Erythroblast (primary cell): Measurements from ENCODE around the gene LYSMD1.

ENCODE experiments used
- DNase-seq, 2 experiments: peaks; one replicate each; lab custom pipeline; 2025; lab: John Stamatoyannopoulos, UW
- GATA1 ChIP-seq: IDR thresholded peaks from 2 replicates; pipeline ENCODE4 v1.6.1; 2011; ENCODE audit warnings: low read depth, mild to moderate bottlenecking, control low read depth, low read length, moderate library complexity
- POLR2A ChIP-seq: IDR thresholded peaks from 2 replicates; pipeline ENCODE4 v1.6.1; 2011; ENCODE audit warnings: mild to moderate bottlenecking, low read length

Gene LYSMD1

GRCh38 chr1:151159373-151159772 lies 6.3 kb downstream of the LYSMD1 start:
- DNase-seq = no peak
- TF ChIP-seq POLR2A = no peak
- TF ChIP-seq GATA1 = no peak

- TF ChIP-seq GATA1 = no peak
- TF ChIP-seq POLR2A = peak; percentile 14
- no peak for DNase-seq
Measured at GRCh38 chr1:151158751-151159251, 6.9 kb downstream of the LYSMD1 start.

DNA sequence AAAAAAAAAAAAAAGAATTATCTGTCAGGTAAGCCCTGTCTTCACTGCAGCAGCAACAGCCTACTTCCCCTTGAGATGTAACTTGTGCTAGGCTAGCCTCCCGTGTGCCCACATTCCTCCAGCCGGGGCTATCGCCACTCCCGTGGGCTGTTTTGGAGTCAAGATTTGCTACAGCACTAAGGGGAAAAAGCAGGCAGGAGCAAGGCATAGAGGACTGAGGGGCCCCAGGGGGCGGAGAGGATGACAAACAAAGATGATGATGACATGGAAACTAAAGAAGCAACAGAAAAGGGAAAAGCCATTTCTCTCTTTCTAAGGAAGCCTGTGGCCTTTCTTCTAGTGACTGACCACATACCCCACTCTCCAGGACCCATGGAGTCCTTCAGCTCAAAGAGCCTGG lies 7.4 kb downstream of the LYSMD1 start:
- DNase-seq = no peak

GRCh38 chr1:151157067-151157531 lies 8.6 kb downstream of the LYSMD1 start:
- no peak for TF ChIP-seq POLR2A
- no peak for TF ChIP-seq GATA1
- no peak for DNase-seq

More for the DNA sequence above, 7.4 kb downstream of the LYSMD1 start:
- TF ChIP-seq POLR2A (no peak), GATA1 (no peak)

DNA sequence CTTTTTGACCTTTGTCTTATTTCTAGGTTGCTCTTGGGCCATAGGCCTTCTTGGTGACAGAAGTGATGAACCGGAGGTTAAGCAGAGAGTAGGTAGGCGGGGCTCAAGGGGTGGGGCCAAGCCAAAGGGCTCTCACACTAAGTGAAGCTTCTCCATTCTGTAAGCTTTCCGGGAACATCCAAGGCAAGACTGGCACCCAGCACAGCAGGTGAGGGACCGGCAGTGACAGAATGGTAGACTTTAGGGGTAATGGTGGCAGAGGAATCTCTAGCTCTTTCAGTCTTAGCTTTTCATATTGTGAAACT lies 9.2 kb downstream of the LYSMD1 start, which contains the start of gene TNFAIP8L2:
Gene TNFAIP8L2, plus strand, starts transcription at position 135 of the 305 bp plus-strand sequence. CDS start 2,049 bp downstream, outside the sequence.
- DNase-seq = peak; percentile 42 to 63
- TF ChIP-seq GATA1 (no peak), POLR2A (peak; percentile 13)

- no peak for TF ChIP-seq POLR2A
- no peak for TF ChIP-seq GATA1
- peak; percentile 34 to 48 for DNase-seq
Measured at GRCh38 chr1:151147665-151148064, 18.0 kb downstream of the LYSMD1 start.

DNA sequence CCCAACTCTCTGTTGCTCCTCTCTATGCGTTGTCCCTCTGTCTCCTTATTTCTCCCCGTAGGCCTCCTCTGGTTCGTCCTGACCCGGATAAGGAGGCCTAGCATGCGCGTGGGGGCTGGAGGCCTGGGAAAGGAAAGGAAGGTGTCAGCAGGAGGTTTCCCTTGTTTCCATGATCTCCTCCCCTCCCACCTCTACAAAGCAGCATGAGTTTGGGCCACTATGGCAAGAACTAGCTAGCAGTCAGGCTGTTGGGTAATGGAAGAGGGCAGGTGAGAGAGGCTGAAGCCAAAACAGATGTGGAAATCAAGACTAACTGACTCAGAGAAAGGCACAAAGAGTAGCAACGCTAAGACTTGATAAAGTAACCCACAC lies 18.6 kb downstream of the LYSMD1 start:
- TF ChIP-seq POLR2A = no peak
- no peak for TF ChIP-seq GATA1
- peak; percentile 43 to 52 for DNase-seq

DNA sequence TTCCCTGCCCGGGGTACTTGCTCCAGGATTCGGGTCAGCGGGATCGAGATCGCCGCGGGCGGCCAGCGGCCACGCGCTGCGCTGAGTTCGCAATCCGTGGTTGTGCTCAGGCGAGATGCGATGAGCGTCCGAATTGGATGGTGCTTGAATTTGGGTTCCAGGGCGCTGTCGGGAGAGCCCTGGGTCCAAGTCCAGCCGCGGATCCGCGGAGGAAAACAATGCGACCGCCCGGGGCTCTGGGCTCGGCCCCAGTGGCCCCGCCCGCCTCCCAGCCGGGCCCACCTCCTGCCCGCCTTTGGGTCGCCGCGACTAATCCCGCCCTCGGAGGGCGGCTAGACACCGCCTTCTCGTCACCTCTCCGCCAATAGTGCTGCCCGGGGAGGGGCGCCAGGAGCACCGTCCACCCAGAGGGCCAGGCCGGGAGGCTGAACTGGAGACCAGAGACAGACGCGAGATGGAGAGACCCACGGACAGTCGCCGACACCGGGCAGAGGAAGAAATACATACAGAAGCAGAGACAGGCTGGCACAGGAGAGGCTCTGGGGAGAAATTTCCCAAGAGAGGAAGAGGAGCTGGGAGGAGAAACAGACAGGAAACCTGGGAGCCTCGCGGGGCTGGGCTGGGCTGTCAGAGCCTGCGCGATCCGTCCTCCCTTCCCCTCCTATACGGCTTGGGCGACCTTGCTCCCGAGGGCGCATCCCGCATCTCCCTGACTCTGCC lies 19.1 kb downstream of the LYSMD1 start, which contains the start of gene SEMA6C:
Gene SEMA6C, minus strand, starts transcription at position 220 of the 720 bp plus-strand sequence. CDS start 4,010 bp downstream, outside the sequence.
- DNase-seq = peak; percentile 89 to 92
- TF ChIP-seq POLR2A (peak; percentile 58), GATA1 (no peak)

- TF ChIP-seq POLR2A = no peak
- no peak for TF ChIP-seq GATA1
Measured at GRCh38 chr1:151146072-151146411, 19.7 kb downstream of the LYSMD1 start.

GRCh38 chr1:151145304-151146071 lies 20.2 kb downstream of the LYSMD1 start:
- TF ChIP-seq GATA1 (no peak), POLR2A (no peak)
- DNase-seq = peak; percentile 51 to 52

More at GRCh38 chr1:151146072-151146411, 19.7 kb downstream of the LYSMD1 start:
- DNase-seq = no peak

DNA sequence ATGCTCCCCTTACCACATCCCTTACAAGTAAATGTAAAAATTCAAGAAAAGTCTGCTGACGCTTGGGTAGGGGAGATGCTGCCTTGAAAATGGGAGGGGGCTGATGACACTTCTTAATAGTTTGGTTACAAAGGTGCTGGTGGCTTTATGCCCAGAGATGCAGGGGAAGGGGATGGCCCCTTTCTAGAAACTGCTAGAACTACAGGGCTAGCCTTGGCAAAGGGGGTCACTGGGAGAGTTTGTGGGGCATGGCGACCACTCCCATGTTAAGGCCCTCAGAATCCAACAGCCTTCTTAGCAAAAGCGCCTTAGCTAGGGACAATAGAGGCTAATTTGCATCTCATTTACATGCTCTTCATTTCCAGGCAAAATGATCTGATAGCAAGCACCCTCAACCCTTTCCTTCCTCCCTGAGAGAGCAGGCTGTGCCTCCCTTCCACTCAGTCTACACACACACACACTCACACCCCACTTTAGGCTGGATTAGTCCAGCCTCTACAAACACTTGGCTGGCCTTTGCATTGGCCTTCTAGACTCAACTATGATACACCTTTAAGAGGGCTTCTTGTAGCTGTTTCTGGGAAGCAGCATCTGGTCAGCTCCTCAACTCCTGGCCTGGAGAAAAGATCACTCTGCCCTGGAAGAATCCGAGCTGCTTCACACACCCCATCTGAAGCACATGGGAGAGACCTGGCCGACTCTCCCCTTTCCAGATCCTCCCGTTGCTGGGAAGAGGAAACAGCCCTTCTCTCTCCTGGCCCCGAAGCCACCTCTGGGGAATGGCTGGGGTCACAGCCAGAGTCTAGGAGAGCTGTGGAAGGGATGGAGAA lies 21.0 kb downstream of the LYSMD1 start:
- DNase-seq = peak in 1 of 2 experiments; percentile 21
- no peak for TF ChIP-seq GATA1
- no peak for TF ChIP-seq POLR2A

- no peak for DNase-seq
- TF ChIP-seq POLR2A (no peak), GATA1 (no peak)
Measured at GRCh38 chr1:151143986-151144385, 21.7 kb downstream of the LYSMD1 start.

GRCh38 chr1:151143057-151143435 lies 22.7 kb downstream of the LYSMD1 start:
- no peak for TF ChIP-seq GATA1
- no peak for TF ChIP-seq POLR2A
- DNase-seq = no peak
